GM13977 (cell line): ENCODE measurements around the gene SGO2.

Experiments
- DNase-seq: peaks from one replicate; pipeline ENCODE4 v3.0.0; 2012; ENCODE audit warnings: low spot score
- CTCF ChIP-seq: IDR thresholded peaks from 2 replicates; pipeline ENCODE4 v1.5.1; 2012; ENCODE audit warnings: mild to moderate bottlenecking, control low read depth; ENCODE audit not compliant: insufficient read depth; ENCODE audit errors: extremely low read depth, missing control alignments
- in situ Hi-C: fragments of 300-500 bp; cut with MboI; formaldehyde crosslinking; loops from one replicate; pipeline ENCODE4 v1.12.0; 2022; ENCODE audit warnings: low sequenced_read_pairs, low pct_unique_long_range_greater_than_20kb, mixed read lengths, inconsistent platforms; ENCODE audit not compliant: unreplicated experiment

The SGO2 gene

GRCh38 chr2:200588076-200588678, 62.2 kb downstream of the SGO2 start:
- no peak for DNase-seq
- in situ Hi-C loops, result no loop called here
- no peak for TF ChIP-seq CTCF

- no peak for DNase-seq
- TF ChIP-seq CTCF, result no peak
- in situ Hi-C loops, result no loop called here
Observed at GRCh38 chr2:200590090-200590489, 64.1 kb downstream of the SGO2 start.

GRCh38 chr2:200591308-200591707, 65.3 kb downstream of the SGO2 start:
- in situ Hi-C loops, result no loop called here
- TF ChIP-seq CTCF, result no peak
- no peak for DNase-seq

- DNase-seq, result no peak
- in situ Hi-C loops, result no loop called here
- no peak for TF ChIP-seq CTCF
Observed at GRCh38 chr2:200592406-200593075, 66.5 kb downstream of the SGO2 start.

GRCh38 chr2:200593905-200594304, 67.9 kb downstream of the SGO2 start:
- in situ Hi-C loops, result no loop called here
- no peak for DNase-seq
- no peak for TF ChIP-seq CTCF

GRCh38 chr2:200595913-200596312, 69.9 kb downstream of the SGO2 start:
- in situ Hi-C loops, result no loop called here
- no peak for TF ChIP-seq CTCF
- no peak for DNase-seq
